GM19025 (cell line): Measurements from ENCODE around the gene SLC12A8.

Experiments
- ATAC-seq: cut with Tn5 transposase; IDR thresholded peaks from one replicate; pipeline ENCODE4 v1.9.1; 2021; ENCODE audit warnings: mild to moderate bottlenecking, low read depth, moderate library complexity; ENCODE audit not compliant: unreplicated experiment

Gene SLC12A8

GRCh38 chr3:125189378-125190165 lies 23.0 kb downstream of the SLC12A8 start:
- no peak for ATAC-seq

GRCh38 chr3:125188955-125189354 lies 23.6 kb downstream of the SLC12A8 start:
- no peak for ATAC-seq

GRCh38 chr3:125187599-125187910 lies 25.0 kb downstream of the SLC12A8 start:
- ATAC-seq: no peak

GRCh38 chr3:125186800-125187598 lies 25.5 kb downstream of the SLC12A8 start:
- ATAC-seq: no peak

GRCh38 chr3:125186261-125186787 lies 26.2 kb downstream of the SLC12A8 start:
- no peak for ATAC-seq

GRCh38 chr3:125185805-125186204 lies 26.7 kb downstream of the SLC12A8 start:
- no peak for ATAC-seq

- no peak for ATAC-seq
Measured at GRCh38 chr3:125179884-125180240, 32.7 kb downstream of the SLC12A8 start.

- ATAC-seq: no peak
Measured at GRCh38 chr3:125179143-125179883, 33.2 kb downstream of the SLC12A8 start.

GRCh38 chr3:125177746-125178145 lies 34.8 kb downstream of the SLC12A8 start:
- ATAC-seq: no peak

- no peak for ATAC-seq
Measured at GRCh38 chr3:125175295-125176078, 37.1 kb downstream of the SLC12A8 start.

- no peak for ATAC-seq
Measured at GRCh38 chr3:125172346-125172745, 40.2 kb downstream of the SLC12A8 start.

- ATAC-seq: no peak
Measured at GRCh38 chr3:125168711-125169393, 43.7 kb downstream of the SLC12A8 start.

- no peak for ATAC-seq
Measured at GRCh38 chr3:125166599-125167136, 45.9 kb downstream of the SLC12A8 start.

- ATAC-seq: no peak
Measured at GRCh38 chr3:125165948-125166553, 46.5 kb downstream of the SLC12A8 start.

- no peak for ATAC-seq
Measured at GRCh38 chr3:125165189-125165947, 47.2 kb downstream of the SLC12A8 start.

- no peak for ATAC-seq
Measured at GRCh38 chr3:125163739-125164601, 48.6 kb downstream of the SLC12A8 start.

- ATAC-seq: no peak
Measured at GRCh38 chr3:125161607-125162219, 50.8 kb downstream of the SLC12A8 start.
